KMS-11 (cell line): ENCODE measurements around the gene GARNL3.

Experiments
- H2AFZ ChIP-seq: fragments of 200-600 bp; sonication (generic); 2 replicates; pipeline ENCODE4 v1.6.1; 2016; ENCODE audit warnings: antibody characterized with exemption, mixed run types, low read depth
- H3K27ac ChIP-seq: fragments of 200-600 bp; sonication (generic); 2 replicates; pipeline ENCODE4 v1.6.1; 2016; ENCODE audit warnings: mild to moderate bottlenecking, mixed run types
- H3K27me3 ChIP-seq: fragments of 200-600 bp; sonication (generic); 2 replicates; pipeline ENCODE4 v1.6.1; 2017; ENCODE audit warnings: mild to moderate bottlenecking, low read depth, mixed run types, moderate library complexity; ENCODE audit not compliant: insufficient read depth
- H3K36me3 ChIP-seq: fragments of 200-600 bp; sonication (generic); 2 replicates; pipeline ENCODE4 v1.6.1; 2017; ENCODE audit warnings: mild to moderate bottlenecking, mixed run types; ENCODE audit not compliant: insufficient read depth
- H3K4me1 ChIP-seq: fragments of 200-600 bp; sonication (generic); 2 replicates; pipeline ENCODE4 v1.6.1; 2016; ENCODE audit warnings: mild to moderate bottlenecking, low read depth, mixed run types; ENCODE audit not compliant: poor library complexity, severe bottlenecking
- H3K4me2 ChIP-seq: fragments of 200-600 bp; sonication (generic); 2 replicates; pipeline ENCODE4 v1.7.0; 2016; ENCODE audit warnings: mild to moderate bottlenecking, mixed run types
- H3K4me3 ChIP-seq: fragments of 200-600 bp; sonication (generic); IDR thresholded peaks from 2 replicates; pipeline ENCODE4 v1.6.1; 2017; ENCODE audit warnings: low read depth, low read length, mixed read lengths; ENCODE audit not compliant: insufficient read depth
- H3K79me2 ChIP-seq: fragments of 200-600 bp; sonication (generic); 2 replicates; pipeline ENCODE4 v1.6.1; 2016; ENCODE audit warnings: low read depth, mixed run types; ENCODE audit not compliant: insufficient read depth
- H3K9ac ChIP-seq: fragments of 200-600 bp; sonication (generic); 2 replicates; pipeline ENCODE4 v1.6.1; 2016; ENCODE audit warnings: mild to moderate bottlenecking, mixed run types
- H4K20me1 ChIP-seq: fragments of 200-600 bp; sonication (generic); 2 replicates; pipeline ENCODE4 v1.6.1; 2016; ENCODE audit warnings: mild to moderate bottlenecking, mixed run types; ENCODE audit not compliant: insufficient read depth
- TF ChIP-seq, protein P1 (sequence below): fragments of 200-600 bp; sonication (generic); conservative IDR thresholded peaks from 2 replicates; pipeline ENCODE4 v1.6.1; 2017; ENCODE audit warnings: low read depth, mild to moderate bottlenecking, antibody characterized with exemption, low read length, moderate library complexity, mixed read lengths

Gene GARNL3

DNA sequence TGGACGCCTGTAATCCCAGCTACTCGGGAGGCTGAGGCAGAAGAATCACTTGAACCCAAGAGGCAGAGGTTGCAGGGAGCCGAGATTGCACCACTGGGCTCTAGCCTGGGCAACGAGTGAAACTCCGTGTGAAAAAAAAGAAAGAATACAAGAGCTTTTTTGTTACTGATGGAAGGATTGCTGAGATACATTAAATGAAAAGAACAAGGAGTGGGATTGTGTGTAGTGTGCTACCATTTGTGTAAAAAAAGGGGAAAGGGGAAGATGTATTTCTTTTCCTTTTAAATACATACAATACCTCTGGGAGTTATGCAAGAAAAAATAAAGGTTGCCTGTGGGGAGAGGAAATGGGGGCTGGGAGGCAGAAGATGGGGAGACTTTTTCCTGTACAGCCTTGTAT is 14.7 kb upstream of the GARNL3 start:
- Histone ChIP-seq H3K4me3 (no peak overlapping the region), H3K4me1 (peaks cover 5% of the 10 kb centered on the region), H3K27ac (no peak overlapping the region), H4K20me1 (no peaks in the 10 kb centered on the region), H3K36me3 (no peaks in the 10 kb centered on the region), H3K4me2 (no peak overlapping the region), H3K9ac (no peak overlapping the region), H2AFZ (no peak overlapping the region), H3K27me3 (no peaks in the 10 kb centered on the region), H3K79me2 (no peaks in the 10 kb centered on the region)
- TF ChIP-seq, protein P1, sequence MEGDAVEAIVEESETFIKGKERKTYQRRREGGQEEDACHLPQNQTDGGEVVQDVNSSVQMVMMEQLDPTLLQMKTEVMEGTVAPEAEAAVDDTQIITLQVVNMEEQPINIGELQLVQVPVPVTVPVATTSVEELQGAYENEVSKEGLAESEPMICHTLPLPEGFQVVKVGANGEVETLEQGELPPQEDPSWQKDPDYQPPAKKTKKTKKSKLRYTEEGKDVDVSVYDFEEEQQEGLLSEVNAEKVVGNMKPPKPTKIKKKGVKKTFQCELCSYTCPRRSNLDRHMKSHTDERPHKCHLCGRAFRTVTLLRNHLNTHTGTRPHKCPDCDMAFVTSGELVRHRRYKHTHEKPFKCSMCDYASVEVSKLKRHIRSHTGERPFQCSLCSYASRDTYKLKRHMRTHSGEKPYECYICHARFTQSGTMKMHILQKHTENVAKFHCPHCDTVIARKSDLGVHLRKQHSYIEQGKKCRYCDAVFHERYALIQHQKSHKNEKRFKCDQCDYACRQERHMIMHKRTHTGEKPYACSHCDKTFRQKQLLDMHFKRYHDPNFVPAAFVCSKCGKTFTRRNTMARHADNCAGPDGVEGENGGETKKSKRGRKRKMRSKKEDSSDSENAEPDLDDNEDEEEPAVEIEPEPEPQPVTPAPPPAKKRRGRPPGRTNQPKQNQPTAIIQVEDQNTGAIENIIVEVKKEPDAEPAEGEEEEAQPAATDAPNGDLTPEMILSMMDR, result no peak

DNA sequence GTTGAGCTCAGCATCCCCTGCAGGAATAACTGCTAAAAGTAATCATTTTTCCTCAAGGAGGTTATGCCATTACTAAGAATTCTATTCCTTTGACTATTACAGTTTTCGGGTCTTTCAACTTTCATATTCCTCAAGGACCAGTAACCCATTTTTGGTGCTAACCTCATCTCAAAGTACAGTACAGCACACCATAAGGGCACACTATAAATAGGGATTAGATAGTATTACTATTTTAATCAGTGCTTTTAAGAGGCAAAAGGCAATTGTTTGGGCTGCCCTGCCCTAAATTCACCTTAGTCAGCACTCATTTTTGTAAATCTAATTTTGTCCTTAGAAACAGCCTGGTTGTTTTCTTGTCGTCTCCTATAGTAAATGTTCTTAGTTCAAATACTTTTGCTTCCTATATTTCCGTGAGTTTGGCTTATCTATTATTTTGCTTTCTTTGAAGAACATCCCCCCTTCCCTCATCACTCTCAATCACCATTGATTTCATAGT is 13.6 kb upstream of the GARNL3 start:
- H3K79me2 ChIP-seq, result no peaks in the 10 kb centered on the region
- TF ChIP-seq, protein P1, result no peak
- H3K4me3 ChIP-seq, result no peak overlapping the region
- H3K4me1 ChIP-seq, result no peaks in the 10 kb centered on the region
- H4K20me1 ChIP-seq, result no peaks in the 10 kb centered on the region
- H3K36me3 ChIP-seq, result no peaks in the 10 kb centered on the region
- no peaks in the 10 kb centered on the region for H3K27me3 ChIP-seq
- H3K9ac ChIP-seq, result no peak overlapping the region
- H3K4me2 ChIP-seq, result no peak overlapping the region
- H2AFZ ChIP-seq, result no peak overlapping the region
- no peak overlapping the region for H3K27ac ChIP-seq

DNA sequence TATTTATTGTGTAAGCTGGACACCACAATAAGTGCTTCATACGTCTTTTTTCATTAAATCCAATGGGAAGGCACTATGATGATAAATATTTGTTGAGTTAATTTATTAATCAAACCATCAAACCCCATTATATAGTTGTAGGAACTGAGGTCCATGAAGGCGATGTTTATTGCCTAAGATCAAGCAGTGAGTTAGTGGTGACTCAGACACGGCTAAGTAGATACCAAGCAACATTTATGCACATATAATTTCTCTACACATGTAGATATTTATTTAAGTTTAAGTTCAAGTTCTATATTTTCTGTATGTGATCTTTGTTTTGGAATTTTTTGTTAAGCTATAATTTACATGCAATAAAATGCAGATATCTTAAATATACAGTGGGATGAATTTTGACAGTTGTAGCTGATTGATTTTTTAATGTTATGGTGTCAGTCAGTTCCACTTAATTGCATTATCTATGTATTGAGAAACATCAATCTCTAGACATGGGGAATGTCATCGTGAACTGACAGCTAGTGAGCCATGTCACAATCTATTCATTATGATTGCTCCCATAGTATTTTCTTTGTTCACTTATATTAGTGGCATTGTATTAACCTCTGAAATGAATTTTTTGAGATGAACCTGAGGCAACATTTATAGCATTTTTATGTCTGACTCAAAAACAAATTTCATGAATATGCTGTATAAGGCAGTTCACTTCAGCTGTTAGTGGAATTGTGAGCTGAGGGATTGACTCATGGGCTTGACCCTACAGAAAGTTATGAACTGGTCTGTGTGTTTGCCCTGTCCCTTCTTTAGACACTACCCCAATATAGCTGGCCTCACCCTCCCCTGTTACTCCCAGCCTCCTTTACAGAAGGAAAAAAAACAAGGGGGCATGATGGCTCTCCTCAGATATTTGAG is 11.9 kb upstream of the GARNL3 start:
- Histone ChIP-seq H2AFZ (no peak overlapping the region), H3K4me3 (no peak overlapping the region), H3K36me3 (no peaks in the 10 kb centered on the region), H3K79me2 (no peaks in the 10 kb centered on the region), H3K27me3 (no peaks in the 10 kb centered on the region), H4K20me1 (no peaks in the 10 kb centered on the region), H3K4me1 (no peaks in the 10 kb centered on the region), H3K9ac (no peak overlapping the region), H3K27ac (no peak overlapping the region), H3K4me2 (no peak overlapping the region)
- TF ChIP-seq, protein P1, result no peak

DNA sequence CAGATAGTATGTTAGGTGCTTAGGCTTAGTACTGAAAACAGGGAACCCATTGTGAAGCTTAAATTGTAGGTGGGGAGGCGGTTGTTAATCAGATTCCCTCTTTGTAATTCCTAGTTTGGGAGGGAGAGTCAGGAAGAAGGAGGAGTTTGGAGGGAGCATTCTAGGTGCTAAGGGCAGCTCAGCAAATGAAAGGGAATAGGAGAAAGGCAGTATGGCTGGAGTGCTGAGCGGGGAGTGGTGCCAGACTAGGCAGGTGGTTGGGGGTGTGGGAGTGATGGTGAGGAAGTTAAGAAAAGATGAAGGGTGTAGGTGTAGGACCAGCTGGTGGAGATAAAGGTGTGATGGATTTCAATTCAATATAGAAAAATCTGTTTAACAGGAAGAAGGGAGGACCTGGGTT is 11.1 kb upstream of the GARNL3 start:
- Histone ChIP-seq H3K4me1 (no peaks in the 10 kb centered on the region), H3K36me3 (no peaks in the 10 kb centered on the region), H3K9ac (no peak overlapping the region), H3K27ac (no peak overlapping the region), H2AFZ (no peak overlapping the region), H4K20me1 (no peaks in the 10 kb centered on the region), H3K4me2 (no peak overlapping the region), H3K27me3 (no peaks in the 10 kb centered on the region), H3K79me2 (no peaks in the 10 kb centered on the region), H3K4me3 (no peak overlapping the region)
- TF ChIP-seq, protein P1, result no peak
